CD4-positive, alpha-beta T cell (primary cell): ENCODE measurements around the gene HSPB6. TPM values are rescaled to one million over a fixed set of nuclear protein-coding genes. Genes with fewer than 3 reads are reported as not detected.

Experiments used
- ATAC-seq: fragments of 200-7000 bp; cut with Tn5 transposase; one replicate; pipeline ENCODE4 v1.10.0; 2022; ENCODE audit warnings: mild to moderate bottlenecking; ENCODE audit not compliant: poor library complexity
- CTCF ChIA-PET: fragments of 350-600 bp; sonication (Branson Sonifier 250); formaldehyde crosslinking; loops from one replicate; lab custom pipeline; 2021; ENCODE audit warnings: antibody characterized with exemption, inconsistent platforms; lab: Charles Lee
- POLR2A ChIA-PET: fragments of 350-600 bp; sonication (Branson Sonifier 250); formaldehyde crosslinking; loops from one replicate; lab custom pipeline; 2021; ENCODE audit warnings: antibody characterized with exemption, inconsistent platforms; lab: Charles Lee
- DNase-seq, 14 experiments: peaks; one replicate each; pipeline ENCODE4 v3.0.0-alpha.2; 2013 to 2020; ENCODE audit warnings: mixed read lengths in 2 of 14
- H3K27ac ChIP-seq, 2 donors: one replicate each; pipeline versions ENCODE4 v1.5.1 to v1.7.0; 2013; ENCODE audit warnings: low read length in 2 of 2, low read depth in 1 of 2, mild to moderate bottlenecking in 1 of 2
- H3K27me3 ChIP-seq, 2 experiments: 1 replicate in 1 of 2; 2 replicates in 1 of 2; pipeline versions ENCODE4 v1.6.1 to v1.7.0; 2013; ENCODE audit warnings: low read length in 2 of 2, control low read depth in 1 of 2, mild to moderate bottlenecking in 1 of 2, moderate library complexity in 1 of 2; ENCODE audit not compliant: insufficient read depth in 2 of 2, control insufficient read depth in 1 of 2
- H3K36me3 ChIP-seq: one replicate; pipeline ENCODE4 v1.6.1; 2013; ENCODE audit warnings: low read length, control low read depth; ENCODE audit not compliant: insufficient read depth
- H3K4me1 ChIP-seq: one replicate; pipeline ENCODE4 v1.6.1; 2013; ENCODE audit warnings: low read length, control low read depth; ENCODE audit not compliant: insufficient read depth
- H3K4me3 ChIP-seq: one replicate; pipeline ENCODE4 v1.5.1; 2013; ENCODE audit warnings: mild to moderate bottlenecking, low read length, moderate library complexity
- H3K9me3 ChIP-seq, 2 experiments: 1 replicate in 1 of 2; 2 replicates in 1 of 2; pipeline versions ENCODE4 v1.6.1 to v1.7.0; 2013; ENCODE audit warnings: low read length in 2 of 2, mild to moderate bottlenecking in 2 of 2, control low read depth in 1 of 2, moderate library complexity in 1 of 2; ENCODE audit not compliant: control insufficient read depth in 1 of 2, insufficient read depth in 1 of 2
- H3K27ac Mint-ChIP-seq: one replicate; pipeline ENCODE4 v1.8.0; 2020; ENCODE audit warnings: mixed read lengths
- H3K27me3 Mint-ChIP-seq: one replicate; pipeline ENCODE4 v1.8.0; 2021; ENCODE audit warnings: mixed read lengths
- H3K36me3 Mint-ChIP-seq: one replicate; pipeline ENCODE4 v1.8.0; 2021; ENCODE audit warnings: low read depth, mixed read lengths
- H3K4me1 Mint-ChIP-seq: one replicate; pipeline ENCODE4 v1.8.0; 2021; ENCODE audit warnings: low read depth, mixed read lengths
- H3K4me3 Mint-ChIP-seq: one replicate; pipeline ENCODE4 v1.8.0; 2020; ENCODE audit warnings: mild to moderate bottlenecking, mixed read lengths
- H3K9me3 Mint-ChIP-seq: one replicate; pipeline ENCODE4 v1.8.0; 2020; ENCODE audit warnings: mixed read lengths
- intact Hi-C, 2 experiments: fragments of 100-400 bp; cut with DNase I in 1 of 2; cut with micrococcal nuclease in 1 of 2; formaldehyde crosslinking; loops; one replicate each; pipeline versions ENCODE4 v1.15.1 to v1.9.0; 2023 to 2025; cut with DNase I, micrococcal nuclease
- total RNA-seq, 174 experiments: library from RNA in 2 of 174; stranded (reverse) in 2 of 174; gene quantifications; one replicate each; pipeline ENCODE4 v1.2.3 and lab custom pipeline; 2021 to 2026
- TF ChIP-seq, protein P1 (sequence below): fragments of 200-600 bp; IDR thresholded peaks from one replicate; pipeline ENCODE4 v1.8.0; 2022; ENCODE audit warnings: antibody characterized with exemption, mild to moderate bottlenecking

HSPB6 gene
- total RNA-seq, 2 experiments from 2014 or later = not detected

DNA sequence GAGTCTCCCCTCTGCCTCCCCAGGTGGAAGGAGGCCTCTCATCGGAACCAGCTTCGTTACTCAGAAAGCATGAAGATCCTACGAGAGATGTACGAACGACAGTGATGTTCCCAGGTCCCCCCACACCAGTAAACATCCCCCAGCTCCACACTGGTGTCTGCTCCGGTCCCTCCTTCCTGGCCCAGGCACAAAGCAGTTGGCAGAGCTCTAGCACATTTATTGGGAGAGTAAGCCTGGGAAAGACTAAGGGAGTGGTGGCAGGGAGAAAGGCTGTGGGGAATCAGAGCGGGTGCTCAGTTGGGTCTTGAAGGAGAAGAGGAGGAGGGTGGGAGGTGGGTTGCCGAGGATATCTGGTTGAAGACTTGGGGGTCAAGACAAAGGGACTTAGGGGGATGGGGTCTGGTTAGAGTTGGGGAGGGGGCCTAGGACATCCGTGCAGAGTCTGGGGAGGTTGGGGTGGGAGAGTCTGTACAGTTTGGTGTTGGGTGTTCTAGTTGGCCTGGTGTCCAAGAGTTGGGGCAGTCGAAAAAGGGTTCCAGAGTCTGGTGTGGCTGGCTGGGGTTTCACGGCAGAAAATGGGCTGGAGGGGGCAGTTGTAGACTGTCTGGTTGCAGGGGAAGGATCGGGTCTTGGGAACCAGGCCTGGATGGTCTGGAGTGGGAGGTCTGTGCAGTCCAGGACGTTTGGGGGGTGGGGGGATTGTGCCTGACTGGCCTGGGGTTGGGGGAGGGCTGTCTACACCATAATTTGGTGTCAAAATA is 2.3 kb downstream of the HSPB6 start:
- POLR2A ChIA-PET = no interaction called here
- H3K4me1 ChIP-seq = peaks cover 48% of the 10 kb centered on the region
- TF ChIP-seq, protein P1, sequence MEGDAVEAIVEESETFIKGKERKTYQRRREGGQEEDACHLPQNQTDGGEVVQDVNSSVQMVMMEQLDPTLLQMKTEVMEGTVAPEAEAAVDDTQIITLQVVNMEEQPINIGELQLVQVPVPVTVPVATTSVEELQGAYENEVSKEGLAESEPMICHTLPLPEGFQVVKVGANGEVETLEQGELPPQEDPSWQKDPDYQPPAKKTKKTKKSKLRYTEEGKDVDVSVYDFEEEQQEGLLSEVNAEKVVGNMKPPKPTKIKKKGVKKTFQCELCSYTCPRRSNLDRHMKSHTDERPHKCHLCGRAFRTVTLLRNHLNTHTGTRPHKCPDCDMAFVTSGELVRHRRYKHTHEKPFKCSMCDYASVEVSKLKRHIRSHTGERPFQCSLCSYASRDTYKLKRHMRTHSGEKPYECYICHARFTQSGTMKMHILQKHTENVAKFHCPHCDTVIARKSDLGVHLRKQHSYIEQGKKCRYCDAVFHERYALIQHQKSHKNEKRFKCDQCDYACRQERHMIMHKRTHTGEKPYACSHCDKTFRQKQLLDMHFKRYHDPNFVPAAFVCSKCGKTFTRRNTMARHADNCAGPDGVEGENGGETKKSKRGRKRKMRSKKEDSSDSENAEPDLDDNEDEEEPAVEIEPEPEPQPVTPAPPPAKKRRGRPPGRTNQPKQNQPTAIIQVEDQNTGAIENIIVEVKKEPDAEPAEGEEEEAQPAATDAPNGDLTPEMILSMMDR = no peak
- peaks cover 0 to 2% of the 10 kb centered on the region in 2 experiments for H3K27me3 ChIP-seq
- CTCF ChIA-PET = no interaction called here
- Mint-ChIP-seq H3K9me3 (no peaks in the 10 kb centered on the region), H3K27me3 (peaks cover 15% of the 10 kb centered on the region), H3K4me3 (peak overlapping the region; percentile 80), H3K27ac (no peak overlapping the region), H3K36me3 (peaks cover 34% of the 10 kb centered on the region), H3K4me1 (peaks cover 36% of the 10 kb centered on the region)
- peaks cover 28% of the 10 kb centered on the region for H3K36me3 ChIP-seq
- H3K4me3 ChIP-seq = no peak overlapping the region
- no peaks in the 10 kb centered on the region for H3K9me3 ChIP-seq
- H3K27ac ChIP-seq = no peak overlapping the region
- ATAC-seq (no peak), DNase-seq (peak in 1 of 14 experiments; percentile 14)
- intact Hi-C loops = loop anchor here (5.0 to 10.0 kb wide), 5 partner anchors 37 to 930 kb away; partner anchors contain the start of genes COX6B1 (in 1 of the 2), ETV2 (in 1 of the 2), KMT2B (in 1 of the 2) and ZNF567 (in 1 of the 2)

DNA sequence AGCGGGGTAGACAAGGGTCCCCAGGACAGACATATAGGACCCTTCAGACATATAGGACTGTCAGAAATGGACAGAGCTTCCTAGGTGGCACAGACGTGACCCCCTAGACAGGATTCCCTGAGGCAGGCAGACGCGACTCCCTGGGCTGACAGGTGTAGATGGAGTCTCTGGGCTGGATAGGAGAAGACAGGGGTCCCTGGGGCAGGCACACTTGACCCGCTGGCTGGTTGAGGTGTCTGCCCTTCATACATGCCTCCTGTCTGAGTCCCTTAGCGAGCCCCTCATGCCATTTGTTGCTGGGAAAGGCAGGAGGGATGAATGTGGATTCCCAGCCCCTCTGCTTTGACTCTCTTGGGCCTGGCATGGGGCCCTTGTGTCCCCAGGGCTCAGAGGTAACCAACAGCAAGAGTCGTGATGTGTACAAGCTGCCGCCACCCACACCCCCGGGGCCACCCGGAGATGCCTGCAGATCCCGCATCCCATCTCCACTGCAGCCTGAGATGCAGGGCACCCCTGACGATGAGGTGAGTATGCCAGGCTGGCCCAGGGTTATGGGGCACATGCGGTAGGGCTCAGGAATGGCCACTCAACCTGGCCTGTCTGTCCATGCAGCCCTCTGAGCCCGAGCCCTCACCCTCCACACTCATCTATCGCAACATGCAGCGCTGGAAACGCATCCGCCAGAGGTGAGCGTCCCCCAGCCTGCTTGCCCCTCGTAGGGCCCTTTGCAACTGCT is 3.0 kb downstream of the HSPB6 start:
- POLR2A ChIA-PET = no interaction called here
- DNase-seq (peak in 1 of 14 experiments; percentile 18), ATAC-seq (no peak)
- TF ChIP-seq, protein P1 = no peak
- H3K4me1 ChIP-seq = peaks cover 48% of the 10 kb centered on the region
- peaks cover 0 to 2% of the 10 kb centered on the region in 2 experiments for H3K27me3 ChIP-seq
- Mint-ChIP-seq H3K9me3 (no peaks in the 10 kb centered on the region), H3K27me3 (peaks cover 15% of the 10 kb centered on the region), H3K27ac (no peak overlapping the region), H3K4me1 (peaks cover 30% of the 10 kb centered on the region), H3K4me3 (peak overlapping the region; percentile 80), H3K36me3 (peaks cover 34% of the 10 kb centered on the region)
- H3K27ac ChIP-seq = no peak overlapping the region
- H3K4me3 ChIP-seq = no peak overlapping the region
- H3K36me3 ChIP-seq = peaks cover 28% of the 10 kb centered on the region
- no peaks in the 10 kb centered on the region for H3K9me3 ChIP-seq
- CTCF ChIA-PET = no interaction called here
- intact Hi-C loops = loop anchor here in 1 of 2 experiments (10.0 kb wide), 1 partner anchor 931 kb away; the partner anchor contains the start of gene ZNF567

DNA sequence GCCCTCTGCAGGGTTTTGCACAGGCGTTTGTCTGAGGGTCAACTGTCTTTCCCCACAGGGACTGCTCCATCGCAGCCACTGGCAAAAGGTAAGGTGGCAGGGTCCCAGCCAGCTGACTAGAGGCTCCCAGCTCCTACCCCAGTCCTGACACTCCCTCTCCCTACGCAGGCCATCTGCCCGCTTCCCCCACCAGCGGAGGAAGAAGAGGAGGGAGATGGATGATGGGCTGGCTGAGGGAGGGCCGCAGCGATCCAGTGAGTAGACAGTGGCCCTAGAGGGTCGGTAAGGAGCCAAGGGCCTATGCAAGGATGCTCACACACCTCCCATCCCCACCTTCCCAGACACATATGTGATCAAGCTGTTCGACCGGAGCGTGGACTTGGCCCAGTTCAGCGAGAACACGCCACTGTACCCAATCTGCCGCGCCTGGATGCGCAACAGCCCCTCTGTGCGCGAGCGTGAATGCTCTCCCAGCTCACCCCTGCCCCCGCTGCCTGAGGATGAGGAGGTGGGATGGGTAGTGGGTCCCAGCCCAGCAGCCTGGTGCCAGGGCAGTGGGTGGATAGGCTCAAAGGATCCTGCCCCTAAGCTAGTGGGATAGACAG is 4.0 kb downstream of the HSPB6 start:
- Histone ChIP-seq H3K4me1 (peaks cover 46% of the 10 kb centered on the region), H3K9me3 (no peaks in the 10 kb centered on the region), H3K4me3 (no peak overlapping the region), H3K27ac (no peak overlapping the region), H3K27me3 (peaks cover 0 to 2% of the 10 kb centered on the region in 2 experiments), H3K36me3 (peaks cover 28% of the 10 kb centered on the region)
- ChIA-PET CTCF (no interaction called here), POLR2A (no interaction called here)
- TF ChIP-seq, protein P1 = no peak
- Mint-ChIP-seq H3K27ac (no peak overlapping the region), H3K9me3 (no peaks in the 10 kb centered on the region), H3K4me1 (peaks cover 32% of the 10 kb centered on the region), H3K27me3 (peaks cover 15% of the 10 kb centered on the region), H3K4me3 (no peak overlapping the region), H3K36me3 (peaks cover 35% of the 10 kb centered on the region)
- DNase-seq = peak in 1 of 14 experiments; percentile 28
- ATAC-seq = no peak
- intact Hi-C loops = loop anchor here in 1 of 2 experiments (10.0 kb wide), 1 partner anchor 932 kb away; the partner anchor contains the start of gene ZNF567
